GM19324 (cell line): ENCODE results near the gene NELFE.
"Not testable (repeated sequence)": the region's sequence is repeated elsewhere in the genome, so short reads cannot be mapped to it uniquely, and the experiment has no call there.

ENCODE experiments used
- ATAC-seq: cut with Tn5 transposase; IDR thresholded peaks from one replicate; pipeline ENCODE4 v1.9.1; 2021; ENCODE audit warnings: mild to moderate bottlenecking, moderate library complexity; ENCODE audit not compliant: unreplicated experiment, low FRiP score

NELFE gene

DNA sequence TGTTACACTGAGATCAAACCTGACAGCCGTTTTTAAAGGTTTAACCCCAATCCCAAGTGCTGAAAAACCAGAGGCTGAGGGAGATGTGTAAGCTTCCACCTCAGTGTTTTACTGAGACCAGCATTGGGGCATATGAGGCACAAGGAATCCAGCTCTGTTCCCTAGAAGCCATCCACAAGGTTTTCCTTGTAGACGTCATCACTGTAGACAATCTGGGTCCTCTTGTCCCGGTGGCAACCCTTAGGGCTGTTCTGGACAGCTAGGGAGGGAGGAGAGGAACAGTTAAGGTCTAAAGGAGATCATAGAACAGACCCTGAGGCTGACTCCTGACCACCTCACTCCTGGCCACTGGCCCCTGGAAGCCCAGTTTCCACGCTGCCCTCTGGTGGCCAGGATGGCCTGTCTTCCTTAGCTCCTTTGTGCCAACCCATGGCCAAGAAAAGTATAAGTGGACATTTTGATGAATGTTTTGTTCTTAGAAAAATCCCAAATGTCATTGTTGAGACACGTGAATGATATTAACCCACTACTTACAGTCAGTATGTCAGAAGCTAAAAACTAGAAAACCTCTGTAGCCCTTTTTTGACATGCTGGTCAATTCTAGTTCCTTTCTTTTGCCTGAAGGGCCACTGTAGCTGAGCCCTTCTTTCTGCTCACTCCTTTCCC lies 6.5 kb downstream of the NELFE start:
- no peak for ATAC-seq

DNA sequence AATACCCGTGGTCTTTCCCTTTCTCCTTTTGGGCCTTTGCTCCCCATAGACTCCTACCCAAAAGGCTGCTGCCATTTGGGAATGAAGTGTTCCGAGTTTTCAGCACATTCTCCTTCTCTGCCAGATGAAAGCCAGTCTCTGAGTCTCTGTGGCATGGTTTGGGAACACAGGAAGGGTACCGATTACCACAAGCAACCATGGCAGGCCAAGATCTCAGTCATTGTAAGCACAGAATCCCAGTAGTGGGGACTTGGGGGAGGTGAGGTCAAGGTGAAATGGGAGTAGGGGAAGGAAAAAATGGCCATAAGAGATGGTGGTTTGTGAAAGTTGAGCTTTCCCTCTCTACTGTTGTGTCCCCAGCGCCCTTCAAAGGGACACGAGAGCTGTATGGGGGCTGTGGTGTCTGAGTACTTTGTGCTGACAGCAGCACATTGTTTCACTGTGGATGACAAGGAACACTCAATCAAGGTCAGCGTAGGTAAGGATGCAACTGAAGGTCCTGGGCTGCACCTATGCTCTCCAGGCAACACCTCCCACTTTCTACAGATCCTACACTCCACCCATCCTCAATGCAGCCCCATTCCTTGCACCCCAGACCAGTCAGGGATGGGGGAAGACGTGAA lies 8.7 kb downstream of the NELFE start:
- no peak for ATAC-seq

DNA sequence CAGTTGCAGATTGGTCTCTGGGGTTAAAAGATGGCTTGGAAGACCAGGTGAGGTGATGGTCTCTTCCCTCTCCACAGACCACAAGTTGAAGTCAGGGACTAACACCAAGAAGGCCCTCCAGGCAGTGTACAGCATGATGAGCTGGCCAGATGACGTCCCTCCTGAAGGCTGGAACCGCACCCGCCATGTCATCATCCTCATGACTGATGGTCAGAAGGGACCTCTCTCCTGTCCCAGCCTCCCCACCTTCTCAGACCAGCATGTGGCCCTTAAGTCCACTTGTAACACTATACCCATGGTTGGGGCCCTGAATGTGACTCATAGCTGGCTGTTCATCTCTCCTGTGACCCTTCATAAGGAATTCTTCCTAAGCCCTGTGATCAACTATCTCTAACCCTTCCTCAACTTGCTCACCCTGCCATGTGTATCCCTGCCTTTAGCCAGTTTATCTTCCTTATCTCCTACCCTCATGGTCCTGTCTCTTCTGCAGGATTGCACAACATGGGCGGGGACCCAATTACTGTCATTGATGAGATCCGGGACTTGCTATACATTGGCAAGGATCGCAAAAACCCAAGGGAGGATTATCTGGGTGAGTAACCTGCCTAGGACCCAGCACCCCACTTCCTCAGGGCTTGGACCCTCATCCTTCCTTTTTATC lies 9.9 kb downstream of the NELFE start:
- no peak for ATAC-seq

DNA sequence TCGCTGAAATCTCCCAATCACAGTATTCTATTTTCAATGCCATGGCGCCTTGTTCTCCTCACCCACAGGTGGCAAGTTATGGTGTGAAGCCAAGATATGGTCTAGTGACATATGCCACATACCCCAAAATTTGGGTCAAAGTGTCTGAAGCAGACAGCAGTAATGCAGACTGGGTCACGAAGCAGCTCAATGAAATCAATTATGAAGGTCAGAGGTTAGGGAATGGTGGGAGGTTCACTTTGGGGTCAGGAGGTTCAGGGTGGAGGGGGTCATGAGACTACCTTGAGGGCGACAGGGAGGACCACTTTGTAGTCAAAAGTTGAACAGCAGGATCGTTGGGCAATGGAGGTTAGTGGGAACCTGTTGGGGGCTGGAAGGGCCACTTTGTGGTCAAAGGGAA lies 10.5 kb downstream of the NELFE start:
- no peak for ATAC-seq

DNA sequence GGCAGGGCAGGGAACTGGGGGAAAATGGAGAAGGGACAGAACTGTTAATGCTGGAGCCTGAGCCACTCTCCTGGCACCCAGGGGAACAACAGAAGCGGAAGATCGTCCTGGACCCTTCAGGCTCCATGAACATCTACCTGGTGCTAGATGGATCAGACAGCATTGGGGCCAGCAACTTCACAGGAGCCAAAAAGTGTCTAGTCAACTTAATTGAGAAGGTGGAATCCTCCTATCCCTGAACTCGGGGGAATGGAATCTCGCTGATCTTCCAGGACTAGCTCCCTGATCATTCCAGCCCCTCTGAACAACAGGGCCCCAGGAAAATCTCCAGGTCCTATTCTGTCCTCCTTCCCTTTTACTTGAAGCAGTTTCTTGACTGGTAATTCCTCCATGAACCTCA lies 10.9 kb downstream of the NELFE start:
- ATAC-seq, result no peak

DNA sequence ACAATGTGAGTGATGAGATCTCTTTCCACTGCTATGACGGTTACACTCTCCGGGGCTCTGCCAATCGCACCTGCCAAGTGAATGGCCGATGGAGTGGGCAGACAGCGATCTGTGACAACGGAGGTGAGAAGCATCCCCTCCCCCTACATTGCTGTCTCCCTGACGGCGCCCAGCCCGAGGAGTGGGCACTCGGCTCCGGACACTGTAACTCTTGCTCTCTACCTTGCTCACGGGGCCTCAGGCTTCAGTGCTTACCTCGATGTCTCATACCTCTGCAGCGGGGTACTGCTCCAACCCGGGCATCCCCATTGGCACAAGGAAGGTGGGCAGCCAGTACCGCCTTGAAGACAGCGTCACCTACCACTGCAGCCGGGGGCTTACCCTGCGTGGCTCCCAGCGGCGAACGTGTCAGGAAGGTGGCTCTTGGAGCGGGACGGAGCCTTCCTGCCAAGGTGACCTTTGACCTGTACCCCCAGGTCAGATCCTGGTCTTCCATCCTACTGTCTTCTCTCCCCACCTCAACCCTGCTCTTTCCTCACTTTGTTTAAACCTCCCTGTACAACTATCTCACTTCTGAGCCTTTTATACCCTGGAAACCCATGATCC lies 11.6 kb downstream of the NELFE start:
- no peak for ATAC-seq

DNA sequence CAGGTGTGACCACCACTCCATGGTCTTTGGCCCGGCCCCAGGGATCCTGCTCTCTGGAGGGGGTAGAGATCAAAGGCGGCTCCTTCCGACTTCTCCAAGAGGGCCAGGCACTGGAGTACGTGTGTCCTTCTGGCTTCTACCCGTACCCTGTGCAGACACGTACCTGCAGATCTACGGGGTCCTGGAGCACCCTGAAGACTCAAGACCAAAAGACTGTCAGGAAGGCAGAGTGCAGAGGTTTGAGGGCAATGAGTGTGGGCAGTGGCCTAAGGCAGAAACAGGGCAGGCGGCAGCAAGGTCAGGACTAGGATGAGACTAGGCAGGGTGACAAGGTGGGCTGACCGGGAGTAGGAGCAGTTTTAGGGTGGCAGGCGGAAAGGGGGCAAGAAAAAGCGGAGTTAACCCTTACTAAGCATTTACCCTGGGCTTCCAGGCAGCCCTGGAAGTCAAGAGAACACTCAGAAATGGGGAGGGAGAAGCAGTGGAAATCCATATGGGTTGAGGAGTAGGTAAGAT lies 12.3 kb downstream of the NELFE start:
- no peak for ATAC-seq

DNA sequence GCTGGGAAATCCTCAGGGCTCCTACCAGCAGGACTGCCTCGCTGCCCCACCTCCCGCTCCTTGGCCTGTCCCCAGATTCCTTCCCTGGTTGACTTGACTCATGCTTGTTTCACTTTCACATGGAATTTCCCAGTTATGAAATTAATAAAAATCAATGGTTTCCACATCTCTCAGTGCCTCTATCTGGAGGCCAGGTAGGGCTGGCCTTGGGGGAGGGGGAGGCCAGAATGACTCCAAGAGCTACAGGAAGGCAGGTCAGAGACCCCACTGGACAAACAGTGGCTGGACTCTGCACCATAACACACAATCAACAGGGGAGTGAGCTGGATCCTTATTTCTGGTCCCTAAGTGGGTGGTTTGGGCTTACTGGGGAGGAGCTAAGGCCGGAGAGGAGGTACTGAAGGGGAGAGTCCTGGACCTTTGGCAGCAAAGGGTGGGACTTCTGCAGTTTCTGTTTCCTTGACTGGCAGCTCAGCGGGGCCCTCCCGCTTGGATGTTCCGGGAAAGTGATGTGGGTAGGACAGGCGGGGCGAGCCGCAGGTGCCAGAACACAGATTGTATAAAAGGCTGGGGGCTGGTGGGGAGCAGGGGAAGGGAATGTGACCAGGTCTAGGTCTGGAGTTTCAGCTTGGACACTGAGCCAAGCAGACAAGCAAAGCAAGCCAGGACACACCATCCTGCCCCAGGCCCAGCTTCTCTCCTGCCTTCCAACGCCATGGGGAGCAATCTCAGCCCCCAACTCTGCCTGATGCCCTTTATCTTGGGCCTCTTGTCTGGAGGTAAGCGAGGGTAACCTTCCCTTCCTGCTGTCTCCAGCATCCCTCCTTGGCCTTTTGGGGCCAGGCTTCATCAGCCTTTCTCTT lies 13.0 kb downstream of the NELFE start, which contains the start of gene CFB:
Gene CFB, plus strand, starts transcription at position 589 of the 863 bp plus-strand sequence. Its CDS starts 127 bp downstream, at position 716.
- no peak for ATAC-seq

DNA sequence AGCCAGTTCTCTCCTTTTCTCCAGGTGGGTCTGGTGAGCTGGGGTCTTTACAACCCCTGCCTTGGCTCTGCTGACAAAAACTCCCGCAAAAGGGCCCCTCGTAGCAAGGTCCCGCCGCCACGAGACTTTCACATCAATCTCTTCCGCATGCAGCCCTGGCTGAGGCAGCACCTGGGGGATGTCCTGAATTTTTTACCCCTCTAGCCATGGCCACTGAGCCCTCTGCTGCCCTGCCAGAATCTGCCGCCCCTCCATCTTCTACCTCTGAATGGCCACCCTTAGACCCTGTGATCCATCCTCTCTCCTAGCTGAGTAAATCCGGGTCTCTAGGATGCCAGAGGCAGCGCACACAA lies 13.6 kb downstream of the NELFE start:
- ATAC-seq, result no peak

DNA sequence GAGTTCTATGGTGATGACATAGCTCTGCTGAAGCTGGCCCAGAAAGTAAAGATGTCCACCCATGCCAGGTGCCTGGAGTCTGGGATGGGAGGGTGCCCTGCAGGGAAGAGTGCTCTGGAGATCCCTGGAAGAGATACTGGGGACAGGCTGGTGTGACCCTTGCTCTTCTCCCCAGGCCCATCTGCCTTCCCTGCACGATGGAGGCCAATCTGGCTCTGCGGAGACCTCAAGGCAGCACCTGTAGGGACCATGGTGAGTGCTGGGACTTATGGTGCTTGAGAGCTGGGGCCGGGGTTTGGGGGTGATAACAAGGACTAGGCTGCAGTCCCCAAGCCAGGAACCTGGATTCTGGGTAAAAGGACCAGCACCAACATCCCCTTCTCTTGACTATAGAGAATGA lies 15.0 kb downstream of the NELFE start:
- no peak for ATAC-seq

DNA sequence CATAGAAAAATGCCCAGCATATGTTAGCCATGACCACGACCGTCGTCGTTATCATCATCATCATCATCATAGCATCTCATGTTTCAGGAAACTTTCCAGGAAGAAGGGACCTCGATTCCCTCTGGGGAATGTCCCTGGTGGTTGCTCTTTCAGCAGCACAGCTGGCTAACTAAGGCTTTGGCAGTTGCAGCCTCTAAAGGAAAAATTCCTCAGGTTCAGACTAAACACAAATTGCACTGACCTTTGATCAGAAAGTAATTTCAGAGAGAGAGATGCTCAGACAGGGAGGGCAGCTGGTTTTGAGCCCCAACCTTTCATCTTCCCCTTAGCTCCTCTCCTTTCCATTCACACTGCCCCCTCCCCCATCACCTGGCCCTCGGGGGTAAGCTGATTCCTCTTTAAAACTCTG lies 18.5 kb downstream of the NELFE start:
- ATAC-seq, result no peak

DNA sequence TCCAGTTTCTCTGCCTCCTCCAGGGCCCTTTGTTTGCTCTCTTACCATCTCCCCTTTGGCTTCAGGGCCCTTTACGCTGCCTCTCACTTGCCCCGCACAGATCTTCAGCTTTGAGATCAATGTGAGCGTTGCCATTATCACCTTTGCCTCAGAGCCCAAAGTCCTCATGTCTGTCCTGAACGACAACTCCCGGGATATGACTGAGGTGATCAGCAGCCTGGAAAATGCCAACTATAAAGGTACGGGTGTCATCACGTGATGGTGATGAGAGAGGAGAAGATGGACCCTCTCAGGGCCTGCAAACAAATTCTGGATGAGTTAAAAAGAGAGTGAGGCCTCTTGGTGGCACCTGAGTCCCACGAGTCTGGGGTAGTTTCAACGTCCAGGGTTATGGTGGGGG lies 22.9 kb downstream of the NELFE start:
- no peak for ATAC-seq

DNA sequence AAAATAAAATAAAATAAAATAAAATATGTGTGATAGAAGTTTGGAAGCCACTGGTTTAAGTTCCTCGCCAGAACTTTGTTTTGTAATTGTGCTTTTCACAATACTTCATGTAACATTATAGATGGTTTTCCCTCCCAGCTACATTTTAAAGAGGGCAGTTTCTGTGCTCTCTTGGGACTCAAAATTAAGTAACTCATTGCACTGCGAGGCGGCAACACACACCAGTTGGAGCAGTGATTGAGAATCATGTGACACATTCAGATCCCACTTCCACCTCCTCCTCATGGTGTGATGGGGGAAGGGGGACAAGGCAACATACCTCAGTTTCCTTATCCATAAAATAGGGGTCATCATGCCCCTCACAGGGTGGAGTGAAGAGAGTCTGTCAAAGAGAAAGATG lies 23.8 kb downstream of the NELFE start:
- ATAC-seq, result no peak

DNA sequence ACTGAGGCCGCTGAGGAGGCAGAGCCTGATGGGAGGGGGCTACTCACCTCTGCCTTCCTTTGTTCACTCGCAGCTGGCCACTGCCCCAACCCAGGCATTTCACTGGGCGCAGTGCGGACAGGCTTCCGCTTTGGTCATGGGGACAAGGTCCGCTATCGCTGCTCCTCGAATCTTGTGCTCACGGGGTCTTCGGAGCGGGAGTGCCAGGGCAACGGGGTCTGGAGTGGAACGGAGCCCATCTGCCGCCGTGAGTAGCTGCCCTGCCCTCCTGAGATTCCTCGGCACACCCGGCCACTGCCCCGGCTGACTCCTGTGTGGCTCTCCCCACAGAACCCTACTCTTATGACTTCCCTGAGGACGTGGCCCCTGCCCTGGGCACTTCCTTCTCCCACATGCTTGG lies 25.2 kb downstream of the NELFE start:
- no peak for ATAC-seq

DNA sequence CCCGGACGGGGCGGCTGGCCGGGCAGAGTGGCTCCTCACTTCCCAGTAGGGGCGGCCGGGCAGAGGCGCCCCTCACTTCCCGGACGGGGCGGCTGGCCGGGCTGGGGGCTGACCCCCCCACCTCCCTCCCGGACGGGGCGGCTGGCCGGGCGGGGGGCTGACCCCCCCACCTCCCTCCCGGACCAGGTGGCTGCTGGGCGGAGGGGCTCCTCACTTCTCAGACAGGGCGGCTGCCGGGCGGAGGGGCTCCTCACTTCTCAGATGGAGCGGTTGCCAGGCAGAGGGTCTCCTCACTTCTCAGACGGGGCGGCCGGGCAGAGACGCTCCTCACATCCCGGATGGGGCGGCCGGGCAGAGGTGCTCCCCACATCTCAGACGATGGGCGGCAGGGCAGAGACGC lies 26.6 kb downstream of the NELFE start:
- not testable (repeated sequence) for ATAC-seq

DNA sequence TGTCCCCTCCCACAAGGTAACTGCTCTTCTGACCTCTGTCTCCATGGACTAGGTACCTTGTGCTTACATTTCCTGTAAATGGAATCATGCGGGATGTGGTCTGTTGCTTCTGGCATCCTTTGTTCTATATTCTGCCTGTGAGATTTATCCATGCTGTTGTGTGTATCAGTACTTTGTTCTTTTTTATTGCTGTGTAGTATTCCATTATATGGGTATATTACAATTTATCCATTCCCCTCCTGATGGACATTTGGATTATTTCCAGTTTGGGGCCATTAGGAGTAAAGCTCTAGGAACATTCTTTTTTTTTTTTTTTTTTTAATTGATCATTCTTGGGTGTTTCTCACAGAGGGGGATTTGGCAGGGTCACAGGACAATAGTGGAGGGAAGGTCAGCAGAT lies 27.8 kb downstream of the NELFE start:
- ATAC-seq, result no peak

DNA sequence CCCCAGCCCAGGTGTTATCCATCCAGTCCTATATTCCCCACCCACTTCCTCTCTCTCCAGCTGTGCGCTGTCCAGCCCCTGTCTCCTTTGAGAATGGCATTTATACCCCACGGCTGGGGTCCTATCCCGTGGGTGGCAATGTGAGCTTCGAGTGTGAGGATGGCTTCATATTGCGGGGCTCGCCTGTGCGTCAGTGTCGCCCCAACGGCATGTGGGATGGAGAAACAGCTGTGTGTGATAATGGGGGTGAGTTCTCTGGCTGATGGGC lies 30.2 kb downstream of the NELFE start:
- no peak for ATAC-seq

DNA sequence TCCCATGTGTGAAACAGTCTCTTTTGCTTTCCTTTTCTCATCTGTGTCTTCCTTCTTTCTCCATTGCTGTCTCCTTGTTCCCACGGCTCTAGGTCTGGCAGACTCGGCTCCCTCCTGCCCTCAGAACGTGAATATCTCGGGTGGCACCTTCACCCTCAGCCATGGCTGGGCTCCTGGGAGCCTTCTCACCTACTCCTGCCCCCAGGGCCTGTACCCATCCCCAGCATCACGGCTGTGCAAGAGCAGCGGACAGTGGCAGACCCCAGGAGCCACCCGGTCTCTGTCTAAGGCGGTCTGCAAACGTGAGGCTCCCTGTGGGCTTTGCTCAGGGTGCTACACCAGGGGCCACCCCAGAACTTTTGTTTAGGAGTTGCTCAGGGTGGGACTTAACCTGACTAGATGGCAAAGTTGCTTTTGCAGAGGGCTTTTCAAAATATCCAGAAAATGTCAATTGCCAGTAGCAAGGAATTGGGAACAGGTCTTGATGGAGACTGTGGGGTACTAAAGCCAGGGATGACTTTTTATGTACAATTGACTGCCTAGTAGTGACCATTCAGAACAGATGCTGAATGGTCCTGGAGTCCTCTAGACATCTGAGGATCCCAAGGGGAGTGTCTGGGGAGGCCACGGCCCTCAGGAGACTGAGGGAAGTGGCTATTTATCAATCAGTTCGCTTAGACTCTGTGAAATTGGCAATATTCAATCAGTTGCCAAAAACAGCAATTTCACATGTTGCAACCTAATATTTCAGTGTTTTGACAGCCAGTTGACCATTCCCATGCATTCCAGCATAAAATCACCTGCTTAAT lies 30.7 kb downstream of the NELFE start:
- ATAC-seq, result no peak

DNA sequence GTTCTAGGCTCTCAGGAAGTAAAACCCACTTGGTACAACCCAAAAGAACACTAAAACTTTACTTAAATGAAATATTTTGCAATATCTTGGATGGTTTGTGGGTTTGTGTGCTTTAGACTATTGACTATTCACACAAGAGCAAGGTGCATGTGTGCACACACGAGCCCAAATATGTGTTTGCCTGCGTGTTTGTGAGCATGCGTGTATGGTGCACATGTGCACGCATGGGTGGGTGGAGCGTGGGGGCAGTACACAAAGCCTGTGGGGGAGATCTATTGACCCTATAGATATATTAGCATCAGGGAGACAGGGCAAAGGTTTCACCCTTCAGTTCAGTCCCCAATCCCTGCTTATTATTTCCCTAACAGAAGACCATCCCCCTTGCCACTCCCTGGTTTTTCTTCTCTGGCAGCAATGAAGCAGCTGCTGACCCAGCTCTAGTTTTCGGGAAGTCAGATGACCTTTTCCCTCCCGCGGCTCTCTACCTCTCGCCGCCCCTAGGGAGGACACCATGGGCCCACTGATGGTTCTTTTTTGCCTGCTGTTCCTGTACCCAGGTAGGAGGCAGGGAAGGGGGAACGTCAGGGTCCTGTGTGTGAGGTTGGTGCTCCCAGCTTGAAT lies 31.4 kb downstream of the NELFE start, which contains the start of gene C2:
Gene C2, plus strand, starts transcription at position 476 of the 621 bp plus-strand sequence. Its CDS starts 36 bp downstream, at position 512.
- ATAC-seq, result no peak
